CD4-positive, alpha-beta T cell treated with Interleukin-17A for 1 hour (primary cell): Measurements from ENCODE around the gene PDE11A.
"Not testable (repeated sequence)": the region's sequence is repeated elsewhere in the genome, so short reads cannot be mapped to it uniquely, and the experiment has no call there.

ENCODE experiments used
- DNase-seq: peaks from one replicate; pipeline ENCODE4 v3.0.0-alpha.2; 2020

PDE11A gene

DNA sequence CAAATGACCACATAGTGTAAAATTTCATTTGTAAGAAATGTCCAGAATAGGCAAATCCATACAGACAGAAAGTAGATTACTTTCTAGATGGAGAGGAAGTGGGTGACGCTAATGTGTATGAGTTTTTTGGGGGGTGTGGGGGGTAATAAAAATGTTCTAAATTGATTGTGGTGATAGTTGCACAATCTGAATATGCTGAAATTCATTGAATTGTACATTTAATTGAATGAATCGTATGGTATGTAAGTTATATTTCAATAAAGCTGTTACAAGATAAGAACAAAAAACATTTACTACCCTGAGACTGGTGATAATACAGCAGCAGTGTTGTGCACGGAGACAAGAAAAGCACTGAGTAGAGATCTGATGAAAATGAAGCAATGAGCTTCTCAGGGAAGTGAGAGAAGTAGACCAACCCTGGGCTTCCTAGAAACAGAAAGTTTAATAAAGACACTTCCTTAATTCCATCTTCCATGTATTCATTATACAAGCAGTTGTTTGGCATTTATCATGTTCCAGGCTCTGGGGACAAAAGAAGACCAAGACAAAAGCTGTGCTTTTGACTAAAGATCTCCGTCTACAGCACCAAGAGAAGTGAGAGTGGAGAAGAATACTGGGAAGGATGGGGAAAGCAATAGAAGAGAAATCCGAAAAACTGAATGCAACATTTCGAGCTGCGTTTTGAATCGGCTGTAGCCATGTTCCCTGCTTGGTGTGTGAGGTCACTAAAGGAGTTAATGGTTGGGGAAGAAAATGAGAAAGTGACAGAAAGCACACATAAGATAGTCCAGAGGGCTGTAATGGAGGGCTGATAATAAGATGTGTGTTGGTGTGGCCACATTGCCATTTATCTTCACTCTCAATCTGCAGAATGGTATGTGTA is 1.8 kb upstream of the PDE11A start:
- DNase-seq = no peak

DNA sequence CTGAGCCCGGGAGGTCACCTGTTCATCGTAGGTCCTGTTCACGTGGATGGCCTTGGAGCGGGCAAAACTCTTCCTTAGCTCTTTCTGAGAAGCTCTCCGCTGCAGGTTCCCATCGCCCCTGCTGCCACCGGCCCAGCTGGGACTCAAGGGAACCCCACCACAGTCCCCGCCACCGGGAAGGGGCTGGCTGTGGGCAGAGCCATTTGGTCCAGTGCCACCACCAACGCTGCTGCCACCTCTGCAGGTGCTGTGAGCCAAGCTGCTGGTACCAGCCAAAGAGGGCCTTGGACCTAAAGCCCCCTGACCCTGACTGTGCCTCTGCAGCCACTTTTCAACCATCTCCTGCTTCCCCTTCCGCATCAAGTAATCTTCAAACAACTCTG is 586 bp downstream of the PDE11A start:
- no peak for DNase-seq

DNA sequence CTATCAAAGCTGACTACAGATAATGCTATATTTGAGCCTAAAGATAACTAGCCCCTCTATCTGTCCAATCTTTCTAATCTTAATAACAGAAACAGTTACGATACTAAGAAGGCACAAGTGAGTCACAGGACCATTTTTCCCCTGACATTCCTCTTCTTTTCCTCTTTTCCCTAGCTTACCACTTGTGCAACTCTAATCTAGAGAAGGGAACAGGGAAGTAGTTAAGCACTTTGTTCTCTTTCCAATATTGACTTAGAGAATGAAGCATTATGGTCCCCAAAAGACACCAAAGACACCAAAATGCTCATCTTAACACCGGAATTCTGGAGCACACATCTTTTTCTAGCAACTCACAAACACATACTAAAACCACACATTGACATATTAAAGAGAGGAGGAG is 1.8 kb downstream of the PDE11A start:
- no peak for DNase-seq

DNA sequence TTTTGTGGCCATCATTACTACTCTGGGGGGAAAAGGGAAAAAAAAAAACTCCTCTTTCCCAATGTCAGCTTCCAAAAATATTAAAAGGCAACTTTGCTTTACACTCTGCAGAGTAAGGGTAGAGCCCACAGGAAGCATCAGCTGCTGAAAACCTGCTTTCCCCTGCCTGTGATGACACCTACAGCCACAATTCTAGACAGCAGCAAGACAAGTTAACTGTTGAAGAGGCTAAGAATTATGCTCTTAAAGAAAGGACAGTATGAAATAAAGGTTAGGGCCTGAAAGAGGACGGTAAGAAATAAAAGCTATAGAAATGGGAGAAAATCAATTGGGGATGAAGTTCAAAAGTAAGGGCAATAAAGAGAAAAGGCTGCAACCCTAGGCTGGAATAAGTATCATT is 3.0 kb downstream of the PDE11A start:
- no peak for DNase-seq

DNA sequence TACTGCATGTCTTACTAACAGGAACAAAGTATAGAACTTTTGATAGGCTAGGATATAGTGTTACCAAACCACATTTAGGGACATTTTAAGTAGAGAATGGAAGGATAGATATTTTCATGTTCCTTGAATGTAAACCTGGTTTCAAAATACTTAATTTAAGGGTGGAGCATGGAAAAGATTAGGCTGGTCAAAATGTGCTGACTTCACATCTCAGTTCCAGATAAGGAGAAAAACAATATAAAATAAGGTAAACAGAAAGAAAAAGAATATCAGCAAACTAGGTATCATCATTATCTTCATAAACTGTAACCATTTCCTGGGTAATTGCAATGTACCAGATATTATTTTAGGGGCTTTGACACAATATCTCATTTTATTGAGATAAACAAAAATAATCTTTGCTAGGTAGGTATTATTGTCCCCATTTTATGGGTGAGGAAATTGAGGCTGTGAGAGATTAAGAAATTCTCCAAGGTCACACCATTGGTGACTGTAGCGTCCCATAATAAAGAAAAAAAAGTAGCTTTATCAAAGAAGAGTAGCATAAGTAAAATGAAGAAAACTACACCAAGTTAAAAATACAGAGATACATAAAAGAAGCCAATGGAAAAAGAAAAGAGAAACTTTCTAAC is 3.6 kb downstream of the PDE11A start:
- DNase-seq = no peak

DNA sequence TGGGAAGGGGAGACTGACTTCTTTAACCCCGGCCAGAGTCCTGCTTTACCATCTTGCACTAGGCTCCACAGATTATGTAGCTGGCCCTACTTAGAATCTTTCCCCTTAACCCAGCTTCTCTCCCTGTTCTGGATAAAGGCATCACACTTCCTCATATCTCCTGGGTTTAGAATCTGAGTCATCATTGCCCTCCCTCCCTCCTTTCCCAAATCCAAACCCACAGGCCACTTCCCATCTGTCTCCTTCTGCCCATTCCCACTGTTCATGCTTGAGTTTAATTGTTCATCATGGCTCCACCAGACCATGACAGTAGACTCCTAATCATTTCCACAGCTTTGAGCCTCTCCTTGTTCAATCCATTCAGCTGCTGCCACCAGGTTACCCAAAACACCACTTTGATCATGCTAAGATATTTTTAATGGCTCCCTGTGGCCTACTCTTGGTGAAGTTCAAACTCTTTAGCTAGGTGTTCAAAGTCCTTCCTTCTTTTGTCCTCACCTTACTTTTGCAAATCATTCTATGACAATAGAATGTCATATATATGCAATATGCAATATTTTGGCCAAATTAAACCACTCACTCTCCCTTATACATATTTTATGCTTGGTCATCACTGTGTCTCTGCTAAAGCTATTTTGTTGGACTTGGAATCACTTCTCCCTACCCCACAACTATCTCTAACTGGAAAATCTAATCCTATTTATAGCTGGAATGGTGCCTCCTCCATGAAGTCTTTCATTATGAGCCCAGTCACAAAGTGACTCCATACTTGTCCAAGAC is 5.5 kb downstream of the PDE11A start:
- DNase-seq = no peak

DNA sequence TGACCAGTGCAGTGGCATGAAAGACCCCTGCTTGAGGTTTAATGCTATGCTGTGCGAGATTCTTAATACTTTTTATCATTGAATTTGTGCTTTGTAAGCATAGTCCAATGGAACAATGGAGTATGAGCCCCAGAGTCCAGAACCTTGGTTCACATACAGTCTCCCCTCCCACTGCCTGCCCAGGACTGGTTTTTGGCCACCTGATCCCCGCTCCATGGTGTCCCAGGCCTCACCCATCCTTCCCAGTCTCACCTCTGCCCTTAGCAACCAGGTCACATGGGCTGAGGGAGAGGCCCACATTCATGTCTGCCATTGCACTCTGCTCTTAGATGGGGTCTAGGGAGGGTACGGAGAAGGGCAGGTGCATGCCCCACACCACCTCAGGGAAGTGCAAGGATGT is 6.3 kb downstream of the PDE11A start:
- no peak for DNase-seq

DNA sequence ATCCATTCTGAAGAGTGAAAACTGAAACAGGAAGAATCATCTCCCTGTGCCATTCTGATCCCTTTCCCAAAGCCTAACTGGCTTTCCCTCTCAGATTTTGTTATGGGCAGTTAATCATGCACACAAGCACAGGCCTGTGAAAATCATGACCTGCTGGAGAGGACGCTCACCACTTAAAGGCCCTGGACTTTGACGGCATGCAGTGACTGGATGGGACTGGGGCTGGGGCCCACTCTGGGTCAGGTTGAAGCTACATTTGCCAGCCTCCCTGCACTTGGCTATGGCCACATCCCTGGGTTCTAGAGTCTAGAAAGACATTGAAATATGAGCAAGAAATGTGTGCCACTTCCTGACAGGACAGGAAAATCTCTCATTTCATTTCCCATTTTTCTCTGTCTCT is 12.9 kb downstream of the PDE11A start:
- DNase-seq = no peak

DNA sequence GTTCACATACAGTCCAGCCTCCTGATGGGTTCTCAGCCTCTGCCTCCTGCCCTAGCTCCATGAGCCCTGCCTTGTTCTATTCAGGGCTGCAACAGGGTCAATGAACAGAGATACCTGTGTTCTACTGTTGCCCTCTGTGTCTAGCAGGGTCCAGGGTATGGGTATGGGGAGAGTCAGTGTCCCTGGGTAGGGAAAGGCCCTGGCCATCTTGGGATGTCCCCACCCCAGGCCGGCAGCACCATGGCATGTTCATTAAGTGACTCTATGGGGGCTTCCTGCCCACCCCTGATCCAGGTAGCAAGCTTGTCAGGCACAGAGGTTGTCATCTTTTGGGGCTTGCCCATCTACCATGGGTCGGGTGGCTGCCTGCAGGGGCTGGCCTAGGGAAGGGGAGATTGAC is 13.5 kb downstream of the PDE11A start:
- no peak for DNase-seq

DNA sequence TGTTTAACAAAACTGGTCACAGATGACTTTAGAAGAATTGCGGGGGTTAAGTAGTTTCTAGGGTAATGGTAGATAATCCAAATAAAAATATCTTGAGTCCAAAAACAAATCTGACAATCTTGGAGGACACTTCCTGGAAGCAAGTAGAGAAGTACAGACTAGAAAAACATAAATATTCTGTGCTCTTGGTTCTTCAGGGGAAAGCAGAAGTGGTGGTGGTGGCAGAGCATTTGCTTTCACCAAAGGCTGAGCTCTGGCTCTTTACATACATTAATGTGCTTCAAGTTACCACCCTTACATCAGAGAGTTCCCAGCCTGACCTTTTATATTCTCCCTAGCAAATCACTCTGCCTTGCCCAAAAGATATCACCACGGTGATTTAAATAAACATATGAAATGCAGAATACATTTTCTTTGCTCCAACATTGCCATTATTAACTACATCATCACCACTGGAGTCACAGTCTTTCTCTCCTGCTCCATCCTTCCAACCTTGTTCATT is 15.3 kb downstream of the PDE11A start:
- DNase-seq = no peak

DNA sequence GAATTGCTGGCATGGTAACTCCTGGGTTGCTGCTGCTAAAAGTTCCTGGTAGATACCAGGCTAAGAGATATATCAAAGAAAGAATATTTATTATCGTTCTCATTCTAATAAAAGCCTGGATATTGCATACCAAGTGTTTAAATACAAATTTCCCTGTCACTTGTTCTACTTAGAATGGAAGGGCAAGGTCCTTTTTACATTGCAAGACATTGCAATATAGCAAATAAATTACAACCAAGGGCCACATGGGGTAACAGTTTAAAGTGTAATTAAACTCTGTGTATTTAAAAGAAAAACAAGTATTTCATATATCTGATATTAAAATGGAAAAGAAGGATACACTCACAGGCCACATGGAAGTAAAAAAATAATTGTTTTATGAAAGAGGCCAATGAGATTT is 16.2 kb downstream of the PDE11A start:
- DNase-seq = no peak

DNA sequence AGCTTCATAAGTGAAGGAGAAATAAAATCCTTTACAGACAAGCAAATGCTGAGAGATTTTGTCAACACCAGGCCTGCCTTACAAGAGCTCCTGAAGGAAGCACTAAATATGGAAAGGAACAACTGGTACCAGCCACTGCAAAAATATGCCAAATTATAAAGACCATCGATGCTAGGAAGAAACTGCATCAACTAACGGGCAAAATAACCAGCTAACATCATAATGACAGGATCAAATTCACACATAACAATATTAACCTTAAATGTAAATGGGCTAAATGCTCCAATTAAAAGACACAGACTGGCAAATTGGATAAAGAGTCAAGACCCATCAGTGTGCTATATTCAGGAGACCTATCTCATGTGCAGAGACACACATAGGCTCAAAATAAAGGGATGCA is 21.3 kb downstream of the PDE11A start:
- not testable (repeated sequence) for DNase-seq

DNA sequence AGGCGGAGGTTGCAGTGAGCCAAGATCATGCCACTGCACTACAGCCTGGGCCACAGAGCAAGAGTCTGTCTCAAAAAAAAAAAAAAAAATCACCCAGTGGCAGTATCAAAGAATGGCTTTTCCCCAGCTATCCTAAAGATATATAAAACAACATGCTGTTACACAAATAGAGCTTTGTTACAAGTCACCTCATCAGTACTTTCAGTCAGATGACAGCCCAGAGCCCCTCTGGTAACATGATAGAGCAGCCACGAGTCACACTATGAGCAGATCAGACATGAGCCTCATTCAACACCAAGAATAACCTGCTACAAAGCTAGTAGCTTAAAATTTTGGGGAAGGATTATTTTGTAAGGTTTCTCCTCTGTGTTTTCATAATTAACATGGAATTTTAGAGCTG is 25.2 kb downstream of the PDE11A start:
- no peak for DNase-seq

DNA sequence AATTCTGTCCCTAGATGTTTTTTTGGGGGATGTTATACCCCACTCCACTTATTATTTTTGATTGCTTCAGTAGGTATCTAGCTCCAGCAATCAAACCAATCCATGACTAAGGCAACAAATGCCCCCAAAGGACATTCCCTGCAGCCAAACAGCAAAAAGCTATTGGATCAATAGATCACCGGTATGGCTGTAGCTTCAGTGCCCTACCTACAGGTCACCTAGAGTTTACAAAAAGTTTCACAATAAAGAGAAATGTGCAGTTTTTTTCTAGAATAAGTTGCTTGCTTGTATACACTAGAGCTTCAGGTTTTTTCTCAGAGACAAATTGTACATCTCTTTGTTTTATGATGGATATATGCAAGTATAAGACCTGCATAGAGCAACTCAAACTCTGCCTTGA is 27.7 kb downstream of the PDE11A start:
- no peak for DNase-seq

DNA sequence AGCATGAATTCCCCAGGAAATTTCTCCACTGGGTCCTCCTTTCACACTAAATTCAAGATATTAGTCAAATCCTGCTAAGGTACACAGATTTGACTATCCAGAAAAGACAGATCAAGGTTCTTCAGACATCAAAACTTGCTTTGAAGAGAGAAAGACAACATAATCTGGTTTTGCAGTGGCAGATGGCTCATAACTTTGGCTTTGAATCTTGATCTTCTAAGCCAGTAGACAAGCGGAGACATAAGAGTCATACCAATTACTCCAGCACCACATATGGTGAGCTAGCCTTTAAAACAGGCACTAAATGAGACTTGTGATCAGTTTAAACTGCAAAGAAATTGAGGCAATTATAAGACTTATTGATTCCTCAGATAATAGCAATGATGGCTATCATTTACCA is 29.3 kb downstream of the PDE11A start:
- DNase-seq = no peak

DNA sequence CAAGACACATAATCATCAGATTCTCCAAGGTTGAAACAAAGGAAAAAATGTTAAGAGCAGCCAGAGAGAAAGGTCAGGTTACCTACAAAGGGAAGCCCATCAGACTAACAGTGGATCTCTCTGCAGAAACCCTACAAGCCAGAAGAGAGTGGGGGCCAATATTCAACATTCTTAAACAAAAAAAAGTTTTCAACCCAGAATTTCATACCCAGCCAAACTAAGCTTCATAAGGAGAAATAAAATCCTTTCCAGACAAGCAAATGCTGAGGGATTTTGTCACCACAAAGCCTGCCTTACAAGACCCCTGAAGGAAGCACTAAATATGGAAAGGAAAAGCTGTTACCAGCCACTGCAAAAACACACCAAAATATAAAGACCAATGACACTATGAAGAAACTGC is 39.0 kb downstream of the PDE11A start:
- DNase-seq = not testable (repeated sequence)

DNA sequence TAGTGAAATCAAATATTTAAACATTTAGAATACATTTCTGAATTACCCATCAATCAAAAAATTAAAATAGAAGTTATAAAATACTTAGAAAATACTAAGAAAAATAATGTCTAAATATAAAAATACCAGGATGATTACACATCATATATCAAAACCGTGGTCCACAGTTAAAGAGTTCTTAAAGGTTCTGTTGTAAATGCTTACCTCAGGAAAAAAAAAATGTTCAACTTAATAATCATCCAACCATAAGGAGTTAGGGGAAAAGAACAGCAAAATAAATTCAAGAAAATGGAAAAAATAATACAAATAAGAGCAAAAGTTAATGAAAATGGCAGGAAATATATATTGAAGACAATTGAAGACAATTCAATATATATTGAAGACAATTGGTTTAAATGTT is 43.2 kb downstream of the PDE11A start:
- no peak for DNase-seq

DNA sequence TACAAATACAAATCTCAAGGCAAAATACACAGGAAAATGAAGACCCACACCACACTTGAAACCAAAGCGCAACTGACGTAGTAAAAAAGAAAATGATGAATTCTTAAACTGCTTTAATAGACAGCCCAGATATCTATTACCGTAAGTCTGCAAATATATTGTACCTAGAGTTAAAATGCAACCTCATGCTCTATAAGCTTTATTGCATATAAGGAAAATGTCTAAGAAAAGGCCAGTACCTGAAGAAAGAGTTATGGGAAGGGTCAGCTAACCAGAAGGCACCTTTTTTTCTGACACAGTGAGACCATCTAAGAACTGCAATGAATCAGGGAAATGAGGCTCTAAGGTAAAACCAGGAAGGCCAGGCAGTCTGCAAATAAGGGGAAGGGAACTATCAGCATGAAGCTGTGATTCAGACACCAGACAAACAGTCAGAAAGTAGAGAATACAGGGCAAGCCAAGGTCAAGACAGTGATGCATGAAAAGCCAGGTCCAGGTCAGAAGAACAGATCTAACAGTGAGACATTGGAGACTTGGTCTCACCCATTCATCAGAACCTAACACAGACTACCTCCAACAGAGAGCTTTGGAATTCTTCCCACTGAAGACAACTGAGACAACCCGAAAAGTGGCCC is 46.9 kb downstream of the PDE11A start:
- DNase-seq = no peak

DNA sequence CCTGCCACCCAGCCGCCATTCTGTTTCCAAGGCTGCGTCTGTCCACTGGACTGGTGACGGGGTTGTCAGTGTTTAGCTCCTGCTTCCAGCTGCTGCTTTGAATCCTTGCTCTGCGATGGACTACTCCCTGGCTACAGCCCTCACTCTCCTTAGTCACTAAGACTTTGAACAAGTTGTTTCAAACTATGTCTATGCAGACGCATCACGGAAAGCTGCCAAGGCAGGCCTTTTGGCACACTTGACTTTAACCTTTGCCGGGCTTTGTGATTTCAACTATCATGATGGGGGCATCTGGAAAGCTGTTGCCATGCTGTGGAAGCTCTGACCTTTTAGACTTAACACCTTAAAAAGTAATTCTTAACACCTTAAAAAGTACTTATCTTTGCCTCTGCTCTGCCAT is 54.4 kb downstream of the PDE11A start:
- DNase-seq = no peak

DNA sequence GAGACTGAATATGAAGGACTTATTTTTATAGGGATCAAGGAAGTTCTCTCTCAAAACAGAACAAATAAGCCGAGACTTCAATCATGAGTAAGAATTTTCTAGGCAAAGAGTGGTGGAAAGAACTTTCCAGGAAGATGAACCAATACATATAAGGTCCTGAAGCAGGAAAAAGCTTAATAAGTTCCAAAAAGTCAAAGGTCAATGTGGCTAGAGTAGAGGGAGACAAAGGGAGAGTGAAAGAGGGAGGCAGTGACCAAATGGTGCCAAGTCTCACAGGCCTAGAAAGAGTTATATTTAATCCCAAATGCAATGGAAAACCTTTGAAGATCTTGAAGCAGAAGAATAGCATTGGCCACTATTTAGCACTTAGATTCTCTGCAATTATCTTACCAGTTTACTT is 56.0 kb downstream of the PDE11A start:
- no peak for DNase-seq

DNA sequence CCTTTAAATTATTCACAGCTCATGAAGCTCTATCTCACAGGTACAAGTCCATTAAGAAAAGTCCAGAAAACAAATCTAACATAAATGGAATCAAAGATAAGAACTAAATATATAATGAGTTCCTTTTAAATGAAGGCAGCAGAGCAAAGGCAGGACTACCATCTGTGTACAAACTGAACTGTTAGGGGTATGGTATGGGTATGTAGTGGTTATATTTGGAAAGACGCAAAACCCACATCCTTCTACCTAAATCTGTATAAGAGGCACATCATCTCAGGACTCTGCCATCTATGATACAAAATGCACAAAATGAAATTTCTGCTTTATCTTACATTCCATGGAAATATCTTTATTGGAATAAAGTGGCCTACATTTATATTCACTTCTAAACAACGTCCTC is 59.9 kb downstream of the PDE11A start:
- no peak for DNase-seq

DNA sequence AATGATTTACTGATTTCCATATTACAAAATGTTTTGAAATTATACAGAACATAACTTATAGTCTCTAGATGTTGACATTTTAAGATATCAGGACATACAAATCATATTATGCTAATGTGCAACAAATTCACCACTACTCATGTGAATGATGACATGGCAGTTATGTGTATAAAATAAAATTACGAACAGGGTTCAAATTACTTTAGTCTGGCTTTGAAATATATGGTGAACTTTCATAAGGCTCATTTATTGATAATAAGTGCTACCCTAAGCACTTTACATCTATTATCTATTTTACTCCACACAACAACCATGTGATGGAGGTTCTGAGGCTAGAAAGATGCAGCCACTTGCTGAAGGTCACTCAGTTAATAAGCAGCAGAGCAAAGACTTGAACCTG is 62.8 kb downstream of the PDE11A start:
- DNase-seq = no peak

DNA sequence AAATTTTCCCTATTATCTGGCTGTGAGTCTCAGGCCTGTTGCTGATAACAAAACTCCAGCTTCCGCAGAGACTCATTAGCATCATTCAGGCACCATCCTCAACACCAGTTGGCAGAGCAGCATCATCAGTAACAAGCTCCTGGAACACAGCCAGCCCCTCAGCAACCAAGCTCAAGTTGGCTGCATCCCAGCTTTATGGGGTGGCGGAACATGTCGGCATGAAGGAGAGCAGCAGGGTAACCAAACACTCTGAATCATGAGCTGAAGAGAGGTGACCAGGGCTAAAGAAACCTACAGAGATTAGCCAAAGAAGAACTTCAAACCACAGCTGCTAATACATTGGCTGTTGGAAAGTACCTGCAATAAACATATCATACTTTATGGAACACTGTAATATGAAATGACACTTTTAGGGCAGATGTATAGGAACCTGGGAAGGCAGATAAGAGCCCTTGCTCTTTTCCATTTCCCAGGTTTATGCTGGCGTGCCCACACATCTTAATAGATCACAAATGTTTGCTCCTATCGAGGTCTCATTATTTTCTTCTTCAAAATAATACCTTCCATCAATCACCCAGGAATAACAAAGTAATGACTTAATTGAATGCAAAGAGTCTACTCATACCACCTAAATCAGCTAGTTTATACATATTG is 63.8 kb downstream of the PDE11A start:
- DNase-seq = no peak
